MM.1S (cell line): Measurements from ENCODE around the gene PER2.

Source experiments
- CTCF ChIP-seq: fragments of 300-600 bp; sonication (generic); IDR thresholded peaks from 2 replicates; pipeline ENCODE4 v1.5.1; 2016; ENCODE audit warnings: antibody characterized with exemption, low read length, mixed read lengths
- EZH2 ChIP-seq: fragments of 300-600 bp; sonication (generic); optimal IDR thresholded peaks from 2 replicates; pipeline ENCODE3; 2017; ENCODE audit warnings: low read depth, mild to moderate bottlenecking, antibody characterized with exemption, low read length, mixed read lengths

DNA sequence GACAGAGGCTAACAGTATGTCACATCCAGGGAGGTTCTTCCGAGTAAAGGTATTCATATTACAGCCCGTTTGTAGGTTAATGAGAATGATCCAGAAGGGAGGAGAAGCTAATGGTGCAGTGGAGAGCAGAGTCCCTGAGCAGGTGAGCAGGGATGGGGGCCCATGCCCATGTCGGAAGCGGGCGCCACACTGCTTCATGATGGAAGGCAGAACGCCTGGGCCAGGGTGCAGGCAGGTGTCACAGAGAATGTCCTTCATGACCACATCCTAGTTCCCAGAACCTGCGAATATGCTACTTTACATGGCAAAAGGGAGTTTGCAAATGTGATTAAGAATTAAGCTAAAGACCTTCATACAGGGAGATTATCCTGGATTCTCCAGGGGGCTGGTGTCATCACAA, 52.6 kb downstream of the PER2 start:
- TF ChIP-seq CTCF (no peak), EZH2 (no peak)
